Measurements from ENCODE around the gene SPESP1.

GRCh38 chr15:68990231-68990991 is 60.1 kb downstream of the SPESP1 start:
- TF ChIP-seq, protein P1, sequence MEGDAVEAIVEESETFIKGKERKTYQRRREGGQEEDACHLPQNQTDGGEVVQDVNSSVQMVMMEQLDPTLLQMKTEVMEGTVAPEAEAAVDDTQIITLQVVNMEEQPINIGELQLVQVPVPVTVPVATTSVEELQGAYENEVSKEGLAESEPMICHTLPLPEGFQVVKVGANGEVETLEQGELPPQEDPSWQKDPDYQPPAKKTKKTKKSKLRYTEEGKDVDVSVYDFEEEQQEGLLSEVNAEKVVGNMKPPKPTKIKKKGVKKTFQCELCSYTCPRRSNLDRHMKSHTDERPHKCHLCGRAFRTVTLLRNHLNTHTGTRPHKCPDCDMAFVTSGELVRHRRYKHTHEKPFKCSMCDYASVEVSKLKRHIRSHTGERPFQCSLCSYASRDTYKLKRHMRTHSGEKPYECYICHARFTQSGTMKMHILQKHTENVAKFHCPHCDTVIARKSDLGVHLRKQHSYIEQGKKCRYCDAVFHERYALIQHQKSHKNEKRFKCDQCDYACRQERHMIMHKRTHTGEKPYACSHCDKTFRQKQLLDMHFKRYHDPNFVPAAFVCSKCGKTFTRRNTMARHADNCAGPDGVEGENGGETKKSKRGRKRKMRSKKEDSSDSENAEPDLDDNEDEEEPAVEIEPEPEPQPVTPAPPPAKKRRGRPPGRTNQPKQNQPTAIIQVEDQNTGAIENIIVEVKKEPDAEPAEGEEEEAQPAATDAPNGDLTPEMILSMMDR (conservative IDR thresholded peaks at IDR 0.05 in 1 of 2, IDR thresholded peaks at IDR 0.05 in 1 of 2; ENCODE audit: low read depth in 1 of 2, low read length in 2 of 2): no peak
- TF ChIP-seq EZH2 (IDR thresholded peaks at IDR 0.05; ENCODE audit: low read length, missing control alignments): no peak
